HepG2 (cell line): Measurements from ENCODE around the gene TAPBP. TPM values are rescaled to one million over a fixed set of nuclear protein-coding genes. Genes with fewer than 3 reads are reported as not detected.

Source experiments
- ATAC-seq: fragments of 200-7000 bp; cut with Tn5 transposase; 3 replicates; pipeline ENCODE4 v1.9.1; 2020; ENCODE audit warnings: mild to moderate bottlenecking, moderate library complexity
- BruUV-seq: library from RNA; stranded (reverse); fragments of 400-500 nt; replicated peaks from 2 replicates; lab custom pipeline; 2021; lab: Mats Ljungman, UMichigan
- CTCF ChIA-PET: fragments of 300-600 bp; formaldehyde crosslinking; extraction: SDS; loops from one replicate; lab custom pipeline; 2021; ENCODE audit warnings: low total read pairs, inconsistent platforms, low intra/inter-chr PET ratio; lab: Yijun Ruan, JAX
- POLR2A ChIA-PET: fragments of 350-600 bp; sonication (Branson Sonifier 250); formaldehyde crosslinking; loops from one replicate; lab custom pipeline; 2020; ENCODE audit warnings: antibody characterized with exemption, inconsistent platforms; lab: Yijun Ruan, JAX
- DNase-seq: peaks from one replicate; pipeline ENCODE4 v3.0.0-alpha.2; 2015; ENCODE audit warnings: low spot score
- FAIRE-seq: peaks from 3 replicates; lab custom pipeline; 2011; peaks lifted over from hg19 to GRCh38; lab: Jason Lieb, UNC
- H2AFZ ChIP-seq: one replicate; pipeline ENCODE4 v1.6.1; 2011; ENCODE audit warnings: low read length, inconsistent platforms
- H3K27ac ChIP-seq: fragments of 300-600 bp; 3 replicates; pipeline ENCODE4 v1.8.0; 2011; ENCODE audit warnings: mixed run types, mild to moderate bottlenecking, mixed read lengths, low read length, inconsistent platforms; ENCODE audit not compliant: insufficient read depth; ENCODE audit errors: extremely low read length
- H3K27me3 ChIP-seq, 2 experiments: fragments of 200-600 bp in 1 of 2; 2 replicates in 1 of 2; 3 replicates in 1 of 2; pipeline versions ENCODE4 v1.6.0 to v1.8.0; 2011; ENCODE audit warnings: low read length in 2 of 2, mild to moderate bottlenecking in 2 of 2, moderate library complexity in 2 of 2, inconsistent platforms in 1 of 2; ENCODE audit not compliant: insufficient read depth in 2 of 2, control insufficient read depth in 1 of 2
- H3K36me3 ChIP-seq, 2 experiments: fragments of 200-600 bp in 1 of 2; replicated peaks in 1 of 2; 2 replicates in 1 of 2; 3 replicates in 1 of 2; pipeline versions ENCODE4 v1.5.1 to v1.8.0; 2011; ENCODE audit warnings: low read length in 2 of 2, inconsistent platforms in 1 of 2; ENCODE audit not compliant: insufficient read depth in 2 of 2, control insufficient read depth in 1 of 2
- H3K4me1 ChIP-seq: 2 replicates; pipeline ENCODE4 v1.5.1; 2012; ENCODE audit warnings: low read length, inconsistent platforms; ENCODE audit not compliant: insufficient read depth
- H3K4me2 ChIP-seq: 2 replicates; pipeline ENCODE4 v1.6.0; 2011; ENCODE audit warnings: low read depth, low read length, inconsistent platforms
- H3K4me3 ChIP-seq, 3 experiments: fragments of 200-600 bp in 1 of 3; sonication (generic), shearing (Covaris generic) in 1 of 3; replicated peaks in 1 of 3; 2 replicates each; pipeline ENCODE4 v1.5.1; 2011 to 2016; ENCODE audit warnings: low read length in 3 of 3, inconsistent platforms in 2 of 3, low read depth in 2 of 3, mild to moderate bottlenecking in 2 of 3, control low read depth in 1 of 3, mixed read lengths in 1 of 3; ENCODE audit not compliant: insufficient read depth in 1 of 3
- H3K79me2 ChIP-seq: one replicate; pipeline ENCODE4 v1.6.1; 2011; ENCODE audit warnings: low read length, inconsistent platforms; ENCODE audit not compliant: insufficient read depth
- H3K9ac ChIP-seq: 2 replicates; pipeline ENCODE4 v1.6.0; 2011; ENCODE audit warnings: mild to moderate bottlenecking, low read depth, low read length, inconsistent platforms; ENCODE audit not compliant: insufficient read depth
- H3K9me3 ChIP-seq: 2 replicates; pipeline ENCODE4 v1.5.1; 2012; ENCODE audit warnings: mild to moderate bottlenecking, low read length
- H4K20me1 ChIP-seq: 2 replicates; pipeline ENCODE4 v1.6.0; 2011; ENCODE audit warnings: inconsistent platforms, mild to moderate bottlenecking, low read length, moderate library complexity; ENCODE audit not compliant: insufficient read depth
- KAT8 ChIP-seq: IDR thresholded peaks from 2 replicates; pipeline ENCODE4 v1.6.1; 2016; ENCODE audit warnings: missing genetic modification reagents, missing compliant biosample characterization
- KIAA2018 ChIP-seq: sonication (generic); formaldehyde crosslinking; IDR thresholded peaks from 2 replicates; pipeline ENCODE4 v1.5.0; 2020; ENCODE audit warnings: mild to moderate bottlenecking, missing genetic modification reagents, borderline replicate concordance
- PTBP1 ChIP-seq: fragments of 200-400 bp; formaldehyde crosslinking; IDR thresholded peaks from 2 replicates; pipeline ENCODE4 v1.6.1; 2018; ENCODE audit warnings: low read length, low read depth; ENCODE audit not compliant: poor library complexity, severe bottlenecking
- TIGD3 ChIP-seq: sonication (generic); formaldehyde crosslinking; IDR thresholded peaks from 2 replicates; pipeline ENCODE4 v1.5.1; 2020; ENCODE audit warnings: mild to moderate bottlenecking, missing genetic modification reagents, borderline replicate concordance
- ZNF747 ChIP-seq: sonication (generic); formaldehyde crosslinking; IDR thresholded peaks from 2 replicates; pipeline ENCODE4 v1.8.1; 2023; ENCODE audit warnings: missing genetic modification reagents, mild to moderate bottlenecking, borderline replicate concordance
- WGBS: methylation state at CpG from one replicate; pipeline ENCODE4 v1.1.6; 2017; ENCODE audit warnings: low lambda C conversion rate; 5-methylcytosine and 5-hydroxymethylcytosine counted together
- in situ Hi-C: cut with HindIII; loops from 2 replicates; pipeline ENCODE4 v1.10.0; 2017; ENCODE audit warnings: low pct_unique_long_range_greater_than_20kb; ENCODE audit not compliant: extremely low pct_ligation_motif_present
- intact Hi-C: fragments of 100-400 bp; cut with micrococcal nuclease; formaldehyde crosslinking; loops from one replicate; pipeline ENCODE4 v1.10.0; 2022; ENCODE audit not compliant: unreplicated experiment
- polyA plus RNA-seq, 8 experiments: library from polyadenylated mRNA; depleted of rRNA in 3 of 8; stranded (reverse) in 7 of 8; unstranded in 1 of 8; fragments of >200 nt; fragmentation: Illumina TruSeq in 4 of 8; extraction: Trizol in 4 of 8; gene quantifications; 2 replicates each; pipeline versions ENCODE4 v1.2.1 to v1.2.3, GENCODE V29; 2011 to 2016; ENCODE audit warnings: low read depth in 4 of 8, missing spikeins in 1 of 8, mixed read lengths in 1 of 8; ENCODE audit not compliant: insufficient read depth in 1 of 8
- total RNA-seq, 5 experiments: library from RNA; depleted of rRNA; stranded (reverse); fragments of >200 nt; fragmentation: Illumina TruSeq; extraction: Trizol; gene quantifications; 2 replicates each; pipeline ENCODE4 v1.2.3, GENCODE V29; 2016; ENCODE audit warnings: low read depth in 1 of 5
- TF ChIP-seq, protein P1 (sequence below): sonication (generic); formaldehyde crosslinking; IDR thresholded peaks from 2 replicates; pipeline ENCODE4 v1.5.0; 2020; ENCODE audit warnings: mild to moderate bottlenecking, missing genetic modification reagents, borderline replicate concordance

The TAPBP gene
- total and polyA plus RNA-seq, 2 of the 13 experiments (the other 11 are each of a cell fraction or from before 2014, with no cell fraction given): 27.4 to 32.3 TPM

DNA sequence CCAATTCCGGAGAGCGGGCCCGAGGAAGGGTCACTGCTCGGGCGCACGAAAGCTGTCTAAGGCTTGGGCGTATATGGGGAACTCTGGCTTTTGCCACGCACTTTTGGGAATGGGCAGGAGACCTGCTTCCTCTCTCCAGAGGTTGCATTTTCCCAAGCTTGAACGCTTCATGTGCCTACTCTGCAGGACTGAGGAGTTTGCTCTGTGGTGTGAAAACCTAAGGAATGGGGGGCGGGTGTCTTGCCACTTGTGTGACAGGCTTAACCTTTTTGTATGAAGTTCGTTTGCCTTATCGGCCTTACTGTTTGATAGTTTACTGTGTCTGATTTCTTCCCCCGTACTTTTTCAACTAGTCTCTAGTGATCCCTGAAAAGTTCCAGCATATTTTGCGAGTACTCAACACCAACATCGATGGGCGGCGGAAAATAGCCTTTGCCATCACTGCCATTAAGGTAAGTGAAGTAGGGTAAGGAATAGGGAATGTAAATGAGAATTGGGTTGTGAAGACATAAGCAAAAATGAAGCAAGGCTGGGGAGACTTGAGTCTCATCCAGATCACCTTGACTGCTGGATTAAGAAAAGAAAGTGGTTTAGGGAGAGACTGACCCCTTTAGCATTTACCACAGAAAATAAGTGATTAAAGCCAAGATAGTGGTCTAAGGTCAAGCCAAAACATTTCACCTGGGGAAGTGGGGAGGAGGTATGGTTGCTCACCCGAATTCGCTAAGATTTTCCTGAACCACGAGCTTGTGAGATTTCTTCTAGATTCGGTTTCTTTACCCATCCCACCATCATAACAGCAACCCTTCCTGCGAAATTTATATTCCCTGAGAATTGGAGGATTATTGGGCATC lies 41.4 kb downstream of the TAPBP start:
- Histone ChIP-seq H4K20me1 (peaks cover 33% of the 10 kb centered on the region), H3K9me3 (no peaks in the 10 kb centered on the region), H3K27me3 (no peaks in the 10 kb centered on the region; a peak in 1 of 5 replicates), H3K36me3 (peaks cover 24 to 55% of the 10 kb centered on the region in 2 experiments), H2AFZ (no peak overlapping the region), H3K4me2 (peak overlapping the region; percentile 89), H3K4me3 (peak overlapping the region; percentile 75 to 89 (median 80)), H3K4me1 (peaks cover 48% of the 10 kb centered on the region), H3K9ac (peak overlapping the region; percentile 95), H3K79me2 (peaks cover 46% of the 10 kb centered on the region), H3K27ac (peak overlapping the region; percentile 95)
- no peak for FAIRE-seq
- intact Hi-C loops (loop anchor here (5.0 kb wide), 1 partner anchor 40 kb away; the partner anchor contains the start of gene TAPBP), in situ Hi-C loops (no loop called here)
- CTCF ChIA-PET: no interaction called here
- 3% methylated on average over 16 of the region's 22 CpGs for WGBS
- POLR2A ChIA-PET: interaction anchor here (0.7 to 3.9 kb wide), 29 partner anchors 9 to 1095 kb away, joined by 3 to 94 read pairs (median 8); partner anchors contain the start of genes CUTA, HSD17B8, PFDN6 and PHF1
- DNase-seq: no peak
- ATAC-seq: peak; percentile 47
- TSS peak; percentile 77 for BruUV-seq
- TF ChIP-seq ZNF747 (CRISPR knock-in tag) (peak; percentile 25; the same call in 1 of the 2 replicates), KAT8 (no peak), TIGD3 (CRISPR knock-in tag) (no peak), PTBP1 (no peak), KIAA2018 (CRISPR knock-in tag) (no peak)
- TF ChIP-seq, protein P1, sequence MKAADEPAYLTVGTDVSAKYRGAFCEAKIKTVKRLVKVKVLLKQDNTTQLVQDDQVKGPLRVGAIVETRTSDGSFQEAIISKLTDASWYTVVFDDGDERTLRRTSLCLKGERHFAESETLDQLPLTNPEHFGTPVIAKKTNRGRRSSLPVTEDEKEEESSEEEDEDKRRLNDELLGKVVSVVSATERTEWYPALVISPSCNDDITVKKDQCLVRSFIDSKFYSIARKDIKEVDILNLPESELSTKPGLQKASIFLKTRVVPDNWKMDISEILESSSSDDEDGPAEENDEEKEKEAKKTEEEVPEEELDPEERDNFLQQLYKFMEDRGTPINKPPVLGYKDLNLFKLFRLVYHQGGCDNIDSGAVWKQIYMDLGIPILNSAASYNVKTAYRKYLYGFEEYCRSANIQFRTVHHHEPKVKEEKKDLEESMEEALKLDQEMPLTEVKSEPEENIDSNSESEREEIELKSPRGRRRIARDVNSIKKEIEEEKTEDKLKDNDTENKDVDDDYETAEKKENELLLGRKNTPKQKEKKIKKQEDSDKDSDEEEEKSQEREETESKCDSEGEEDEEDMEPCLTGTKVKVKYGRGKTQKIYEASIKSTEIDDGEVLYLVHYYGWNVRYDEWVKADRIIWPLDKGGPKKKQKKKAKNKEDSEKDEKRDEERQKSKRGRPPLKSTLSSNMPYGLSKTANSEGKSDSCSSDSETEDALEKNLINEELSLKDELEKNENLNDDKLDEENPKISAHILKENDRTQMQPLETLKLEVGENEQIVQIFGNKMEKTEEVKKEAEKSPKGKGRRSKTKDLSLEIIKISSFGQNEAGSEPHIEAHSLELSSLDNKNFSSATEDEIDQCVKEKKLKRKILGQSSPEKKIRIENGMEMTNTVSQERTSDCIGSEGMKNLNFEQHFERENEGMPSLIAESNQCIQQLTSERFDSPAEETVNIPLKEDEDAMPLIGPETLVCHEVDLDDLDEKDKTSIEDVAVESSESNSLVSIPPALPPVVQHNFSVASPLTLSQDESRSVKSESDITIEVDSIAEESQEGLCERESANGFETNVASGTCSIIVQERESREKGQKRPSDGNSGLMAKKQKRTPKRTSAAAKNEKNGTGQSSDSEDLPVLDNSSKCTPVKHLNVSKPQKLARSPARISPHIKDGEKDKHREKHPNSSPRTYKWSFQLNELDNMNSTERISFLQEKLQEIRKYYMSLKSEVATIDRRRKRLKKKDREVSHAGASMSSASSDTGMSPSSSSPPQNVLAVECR (CRISPR knock-in tag): peak; percentile 54; the same call in 1 of the 2 replicates
